ENCODE measurements around the gene NSUN4. TPM values are rescaled to one million over a fixed set of nuclear protein-coding genes. Genes with fewer than 3 reads are reported as not detected.
A peak's percentile ranks its signal among the peaks of the same experiment; 100 is the strongest.

The NSUN4 gene
- total RNA-seq, 1 donor from 2014 or later, result 27.8 TPM

GRCh38 chr1:46301406-46301807 lies 39.2 kb upstream of the NSUN4 start:
- peak; percentile 11 for DNase-seq (ENCODE audit: low spot score)

DNA sequence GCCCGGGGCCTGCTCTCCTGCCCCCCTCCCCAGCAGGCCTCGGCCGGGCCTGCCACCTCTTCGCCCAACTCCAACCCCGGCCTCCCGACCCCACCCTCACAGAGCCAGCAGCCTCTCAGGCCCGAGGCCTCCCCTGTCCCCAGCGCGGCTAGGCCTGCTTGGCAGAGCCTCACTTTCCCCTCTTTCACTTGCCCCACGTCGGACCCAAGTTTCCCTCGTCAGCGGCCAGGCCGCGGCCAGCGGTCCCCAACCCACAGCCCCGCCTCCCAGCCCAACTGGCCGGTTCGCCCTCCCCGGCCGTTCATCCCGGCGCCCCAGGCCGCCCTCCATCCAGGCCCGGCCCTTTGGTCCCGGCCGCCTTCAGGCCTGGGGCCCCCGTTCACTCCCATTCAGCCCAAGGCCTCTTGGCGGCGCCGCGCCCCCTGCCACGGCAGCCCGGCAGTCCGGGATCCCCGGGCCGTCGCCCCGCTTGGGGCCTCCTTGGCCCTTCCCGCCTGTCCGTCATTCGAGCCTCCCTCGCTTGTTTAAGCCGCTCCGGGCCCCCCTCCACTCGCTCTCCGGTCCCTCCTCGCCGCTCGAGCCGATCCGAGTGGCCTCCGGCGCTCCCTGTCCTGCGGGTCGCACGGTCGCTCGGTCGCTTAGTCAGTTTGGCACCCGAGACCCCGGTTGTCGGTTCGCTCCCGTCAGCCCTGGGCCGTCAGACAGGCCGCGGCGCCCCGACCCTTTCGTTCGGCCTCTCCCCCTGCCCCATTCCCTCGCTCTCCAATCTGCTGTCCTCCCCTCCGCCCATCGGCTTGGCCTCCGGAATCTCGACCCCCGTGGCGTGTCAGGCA lies 38.6 kb upstream of the NSUN4 start:
- Mint-ChIP-seq H3K4me1 (ENCODE audit: unreplicated experiment) (peaks cover 25% of the 10 kb centered on the region), H3K27ac (ENCODE audit: unreplicated experiment) (peak overlapping the region; percentile 84), H3K4me3 (ENCODE audit: unreplicated experiment) (peak overlapping the region; percentile 99), H3K36me3 (ENCODE audit: low read depth, unreplicated experiment) (peaks cover 18% of the 10 kb centered on the region), H3K27me3 (ENCODE audit: unreplicated experiment) (peaks cover 10% of the 10 kb centered on the region), H3K9me3 (ENCODE audit: unreplicated experiment) (no peaks in the 10 kb centered on the region)
- DNase-seq (ENCODE audit: low spot score), result peak; percentile 68
- peak; percentile 18 for TF ChIP-seq CTCF (IDR thresholded peaks at IDR 0.05; ENCODE audit: unreplicated experiment)

More at GRCh38 chr1:46301406-46301807, 39.2 kb upstream of the NSUN4 start:
- Mint-ChIP-seq H3K27me3 (ENCODE audit: unreplicated experiment) (peaks cover 10% of the 10 kb centered on the region), H3K9me3 (ENCODE audit: unreplicated experiment) (no peaks in the 10 kb centered on the region), H3K4me3 (ENCODE audit: unreplicated experiment) (peak overlapping the region; percentile 90), H3K36me3 (ENCODE audit: low read depth, unreplicated experiment) (peaks cover 21% of the 10 kb centered on the region), H3K27ac (ENCODE audit: unreplicated experiment) (peak overlapping the region; percentile 84), H3K4me1 (ENCODE audit: unreplicated experiment) (peaks cover 25% of the 10 kb centered on the region)
- no peak for TF ChIP-seq CTCF (IDR thresholded peaks at IDR 0.05; ENCODE audit: unreplicated experiment)

DNA sequence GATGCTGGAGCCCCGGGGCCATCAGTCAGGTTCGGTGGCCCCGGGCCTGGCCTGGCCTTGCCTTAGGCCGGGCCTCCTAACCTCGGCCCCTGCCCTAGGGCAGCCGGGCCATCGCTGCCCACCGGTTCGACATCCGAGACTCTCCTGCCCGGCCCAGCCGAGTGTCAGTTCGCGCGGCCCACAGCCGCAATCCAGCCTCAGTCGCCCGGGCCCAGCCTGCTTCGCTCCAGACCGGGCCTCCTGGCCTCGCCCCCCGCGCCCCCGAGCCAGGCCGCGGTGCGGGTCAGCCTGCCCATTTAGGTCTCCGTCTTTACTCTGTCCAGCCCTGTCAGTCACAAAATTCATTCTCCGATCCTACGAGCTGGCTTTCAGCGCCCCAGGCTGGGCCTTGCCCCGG lies 38.0 kb upstream of the NSUN4 start:
- Mint-ChIP-seq H3K4me1 (ENCODE audit: unreplicated experiment) (peaks cover 29% of the 10 kb centered on the region), H3K27me3 (ENCODE audit: unreplicated experiment) (peaks cover 13% of the 10 kb centered on the region), H3K36me3 (ENCODE audit: low read depth, unreplicated experiment) (peaks cover 16% of the 10 kb centered on the region), H3K4me3 (ENCODE audit: unreplicated experiment) (peak overlapping the region; percentile 99), H3K27ac (ENCODE audit: unreplicated experiment) (peak overlapping the region; percentile 78), H3K9me3 (ENCODE audit: unreplicated experiment) (no peaks in the 10 kb centered on the region)
- DNase-seq (ENCODE audit: low spot score), result peak; percentile 51
- no peak for TF ChIP-seq CTCF (IDR thresholded peaks at IDR 0.05; ENCODE audit: unreplicated experiment)

- Mint-ChIP-seq H3K4me3 (ENCODE audit: unreplicated experiment) (peak within 1 kb of the TSS; percentile 99), H3K27me3 (ENCODE audit: unreplicated experiment) (peaks cover 14% of the 10 kb centered on the region), H3K4me1 (ENCODE audit: unreplicated experiment) (peaks cover 32% of the 10 kb centered on the region), H3K36me3 (ENCODE audit: low read depth, unreplicated experiment) (peaks cover 11% of the 10 kb centered on the region), H3K27ac (ENCODE audit: unreplicated experiment) (peak within 1 kb of the TSS; percentile 99), H3K9me3 (ENCODE audit: unreplicated experiment) (no peaks in the 10 kb centered on the region)
- TF ChIP-seq CTCF (IDR thresholded peaks at IDR 0.05; ENCODE audit: unreplicated experiment), result no peak
- peak; percentile 91 for DNase-seq (ENCODE audit: low spot score)
These were observed 37.4 kb upstream of the NSUN4 start, which contains the start of the genes LRRC41 and UQCRH for GRCh38 chr1:46303038-46303871. Gene LRRC41, minus strand, starts transcription at chr1:46303616. Its CDS starts 294 bp downstream, at chr1:46303322. Gene UQCRH, plus strand, starts transcription at chr1:46303698. Its CDS starts 69 bp downstream, at chr1:46303767.

Measured in endothelial cell (in vitro differentiated cells).